ENCODE measurements around the gene TMEM127. TPM values are rescaled to one million over a fixed set of nuclear protein-coding genes. Genes with fewer than 3 reads are reported as not detected.
"Not testable (repeated sequence)": the region's sequence is repeated elsewhere in the genome, so short reads cannot be mapped to it uniquely, and the experiment has no call there.

The TMEM127 gene
- total RNA-seq, 1 donor from 2014 or later, result 23.2 TPM

DNA sequence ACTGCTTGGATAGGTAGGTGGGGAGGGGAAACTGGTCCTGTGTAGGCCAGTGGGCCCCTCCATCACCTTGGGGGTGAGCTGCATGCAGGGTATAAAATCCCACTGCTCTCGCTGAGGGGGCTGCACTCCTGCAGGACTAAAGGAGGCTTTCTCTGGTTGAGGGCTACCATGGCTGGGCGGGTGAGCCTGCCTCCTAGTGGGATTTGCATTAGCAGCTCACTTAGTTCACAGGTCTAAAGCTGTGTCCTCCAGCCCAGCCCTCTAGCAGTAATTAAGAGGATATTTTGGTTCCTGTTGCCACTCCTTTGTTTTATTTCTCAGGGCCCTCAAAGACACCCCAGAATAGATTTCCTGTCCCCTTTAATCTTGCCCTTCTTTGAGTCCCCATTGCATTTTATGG lies 24.6 kb downstream of the TMEM127 start:
- no peak for DNase-seq (ENCODE audit: low read depth in 2 of 2)

GRCh38 chr2:96240341-96241038 lies 25.3 kb downstream of the TMEM127 start:
- DNase-seq (ENCODE audit: low read depth in 2 of 2), result no peak

DNA sequence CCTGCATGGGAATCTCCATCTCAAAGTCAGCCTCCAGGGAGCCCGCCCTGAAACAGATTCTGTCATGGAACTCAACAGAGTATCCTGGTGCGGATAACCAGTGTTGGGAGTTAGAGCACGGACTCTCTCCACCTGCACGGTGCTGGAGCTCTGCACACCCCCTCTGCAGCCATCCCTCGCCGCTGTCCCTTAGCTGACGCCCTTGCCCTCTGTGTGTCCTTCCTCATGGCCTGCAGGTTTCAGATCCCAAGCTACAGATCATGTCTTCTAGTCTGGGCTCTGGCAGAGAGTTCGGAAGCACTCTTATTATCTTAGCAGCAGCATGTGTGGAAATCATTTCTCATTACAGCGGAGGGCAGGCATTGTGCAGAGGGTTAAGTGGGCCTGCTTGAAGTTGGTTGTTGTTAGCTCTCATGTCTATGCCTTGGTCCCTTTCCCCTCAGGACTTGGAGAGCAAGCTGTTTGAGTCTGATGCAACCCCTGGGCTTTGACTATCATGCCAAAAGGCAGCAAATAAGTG lies 26.0 kb downstream of the TMEM127 start:
- DNase-seq (ENCODE audit: low read depth in 2 of 2), result no peak

- DNase-seq (ENCODE audit: low read depth in 2 of 2), result no peak
These were observed 26.7 kb downstream of the TMEM127 start for GRCh38 chr2:96239091-96239490.

DNA sequence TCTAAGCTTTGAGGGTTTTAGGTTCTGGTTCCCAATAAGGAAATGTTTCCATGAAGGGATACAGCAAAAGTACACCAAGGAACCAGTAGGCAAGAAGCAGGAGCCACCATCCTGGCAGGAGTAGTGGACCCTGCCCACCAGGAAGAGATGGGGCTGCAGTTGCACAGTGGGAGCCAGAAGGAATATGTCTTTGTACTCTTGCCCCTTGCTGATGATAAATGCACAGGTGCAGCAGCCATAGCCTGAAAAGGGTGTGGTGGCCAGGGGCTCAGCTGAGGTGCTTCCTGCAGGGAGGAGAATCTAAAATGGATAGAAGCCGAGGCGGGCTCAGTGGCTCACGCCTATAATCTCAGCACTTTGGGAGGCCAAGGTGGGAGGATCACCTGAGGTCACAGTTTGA lies 27.5 kb downstream of the TMEM127 start:
- no peak for DNase-seq (ENCODE audit: low read depth in 2 of 2)

GRCh38 chr2:96236882-96237281 lies 28.9 kb downstream of the TMEM127 start:
- no peak for DNase-seq (ENCODE audit: low read depth in 2 of 2)

DNA sequence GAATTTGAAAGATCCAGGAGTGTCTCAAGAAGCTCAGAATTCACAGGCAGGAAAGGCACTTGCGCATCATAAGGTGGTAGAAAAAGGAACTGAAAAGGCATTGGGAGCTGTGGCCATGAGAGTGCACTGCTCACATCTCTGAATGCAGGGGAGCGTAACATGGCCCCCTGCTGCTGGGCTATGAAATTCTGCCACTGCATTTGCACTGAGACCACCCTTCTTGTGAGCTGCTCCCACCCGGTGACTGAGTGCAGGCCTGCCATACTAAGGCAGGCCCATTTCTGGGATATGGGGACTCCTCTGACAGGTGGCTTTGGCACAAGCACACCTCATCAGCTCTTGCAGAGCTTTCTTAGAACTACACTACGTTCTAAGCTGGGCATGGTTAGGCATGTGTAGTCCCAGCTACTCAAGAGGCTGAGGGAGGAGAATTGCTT lies 31.9 kb downstream of the TMEM127 start:
- no peak for DNase-seq (ENCODE audit: low read depth in 2 of 2)

- no peak for DNase-seq (ENCODE audit: low read depth in 2 of 2)
These were observed 32.4 kb downstream of the TMEM127 start for GRCh38 chr2:96233436-96233835.

DNA sequence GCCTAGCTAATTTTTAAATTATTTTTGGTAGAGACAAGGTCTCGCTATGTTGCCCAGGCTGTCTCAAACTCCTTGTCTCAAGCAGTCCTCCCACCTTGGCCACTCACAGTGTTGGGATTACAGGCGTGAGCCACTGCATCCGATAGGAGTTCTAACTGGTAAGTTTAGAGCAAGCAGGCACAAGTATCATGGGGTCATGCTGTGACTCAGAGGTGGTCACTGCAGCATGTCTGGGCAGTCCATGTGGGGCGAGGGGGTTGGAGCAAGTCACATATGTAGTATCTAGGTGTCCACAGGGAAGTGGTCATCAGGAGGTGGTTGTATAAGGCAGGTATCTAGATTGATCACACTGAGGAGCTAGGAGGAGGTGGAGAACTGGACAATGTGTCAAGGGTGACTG lies 34.5 kb downstream of the TMEM127 start:
- no peak for DNase-seq (ENCODE audit: low read depth in 2 of 2)

DNA sequence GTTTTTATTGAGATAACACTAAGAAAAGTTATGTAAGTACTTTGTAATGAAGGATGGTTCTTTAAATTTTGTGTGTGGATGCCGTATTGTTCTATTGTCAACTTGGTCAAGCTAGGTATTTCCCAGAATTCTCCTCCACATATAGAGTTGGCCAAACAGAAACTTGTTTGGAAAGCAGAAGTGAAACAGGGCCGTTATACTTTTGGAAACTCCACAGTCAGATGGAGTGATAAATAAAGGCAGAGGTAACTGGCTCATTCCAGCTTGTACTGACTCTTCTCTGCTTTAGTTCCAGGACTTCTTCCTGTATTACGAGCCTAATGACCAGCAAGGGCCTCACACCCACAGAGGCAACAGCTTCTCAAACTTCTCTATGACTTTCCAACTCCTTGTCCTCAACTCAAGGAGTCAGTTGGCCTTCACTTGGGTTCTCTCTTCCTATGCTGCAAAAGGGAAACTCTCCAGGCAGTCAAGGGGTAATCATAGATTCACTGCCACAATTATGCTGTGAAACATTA lies 40.7 kb downstream of the TMEM127 start:
- DNase-seq (ENCODE audit: low read depth in 2 of 2), result no peak

DNA sequence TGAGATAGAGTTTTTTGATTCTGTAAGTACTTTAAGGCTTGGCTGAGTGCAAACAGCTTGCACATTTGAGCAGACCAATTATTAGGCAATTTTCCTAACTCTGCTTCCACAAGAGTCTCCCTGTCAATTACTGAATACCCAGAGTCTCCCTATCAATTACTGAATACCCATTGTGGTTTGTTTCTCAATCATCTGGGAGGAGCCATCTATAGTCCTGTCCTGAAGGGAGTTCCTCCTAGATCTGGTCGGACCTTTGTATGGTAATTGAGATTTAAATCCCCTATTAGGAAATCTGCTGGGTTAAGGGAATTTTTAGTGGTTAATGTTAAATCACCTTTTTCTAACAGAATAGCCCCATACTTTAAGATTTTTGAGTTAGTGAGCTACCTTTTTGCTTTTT lies 44.7 kb downstream of the TMEM127 start:
- not testable (repeated sequence) for DNase-seq (ENCODE audit: low read depth in 2 of 2)

GRCh38 chr2:96219959-96220358 lies 45.8 kb downstream of the TMEM127 start:
- not testable (repeated sequence) for DNase-seq (ENCODE audit: low read depth in 2 of 2)

GRCh38 chr2:96218508-96219131 lies 47.2 kb downstream of the TMEM127 start:
- no peak for DNase-seq (ENCODE audit: low read depth in 2 of 2)

- no peak for DNase-seq (ENCODE audit: low read depth in 2 of 2)
These were observed 51.2 kb downstream of the TMEM127 start for GRCh38 chr2:96214554-96214953.

- no peak for DNase-seq (ENCODE audit: low read depth in 2 of 2)
These were observed 52.4 kb downstream of the TMEM127 start for GRCh38 chr2:96213379-96213778.

GRCh38 chr2:96212339-96212738 lies 53.5 kb downstream of the TMEM127 start:
- DNase-seq (ENCODE audit: low read depth in 2 of 2), result no peak

DNA sequence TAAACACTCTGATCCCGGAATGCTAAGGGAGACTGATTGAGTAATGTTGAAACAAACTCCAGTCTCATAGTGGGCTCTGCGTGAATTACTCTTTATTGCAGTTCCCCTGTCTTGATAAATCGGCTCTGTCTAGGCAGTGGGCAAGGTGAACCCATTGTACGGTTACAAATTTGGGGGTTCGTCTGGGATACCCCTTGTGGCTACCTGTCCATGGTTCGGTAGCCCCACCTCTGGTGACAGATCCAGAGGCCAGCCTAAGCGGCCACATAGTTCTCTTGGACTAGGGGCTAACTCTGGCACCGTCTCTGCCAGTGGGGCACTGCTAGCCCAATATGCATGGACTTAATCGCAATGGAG lies 56.1 kb downstream of the TMEM127 start:
- DNase-seq (ENCODE audit: low read depth in 2 of 2), result no peak

GRCh38 chr2:96209011-96209728 lies 56.6 kb downstream of the TMEM127 start:
- no peak for DNase-seq (ENCODE audit: low read depth in 2 of 2)

DNA sequence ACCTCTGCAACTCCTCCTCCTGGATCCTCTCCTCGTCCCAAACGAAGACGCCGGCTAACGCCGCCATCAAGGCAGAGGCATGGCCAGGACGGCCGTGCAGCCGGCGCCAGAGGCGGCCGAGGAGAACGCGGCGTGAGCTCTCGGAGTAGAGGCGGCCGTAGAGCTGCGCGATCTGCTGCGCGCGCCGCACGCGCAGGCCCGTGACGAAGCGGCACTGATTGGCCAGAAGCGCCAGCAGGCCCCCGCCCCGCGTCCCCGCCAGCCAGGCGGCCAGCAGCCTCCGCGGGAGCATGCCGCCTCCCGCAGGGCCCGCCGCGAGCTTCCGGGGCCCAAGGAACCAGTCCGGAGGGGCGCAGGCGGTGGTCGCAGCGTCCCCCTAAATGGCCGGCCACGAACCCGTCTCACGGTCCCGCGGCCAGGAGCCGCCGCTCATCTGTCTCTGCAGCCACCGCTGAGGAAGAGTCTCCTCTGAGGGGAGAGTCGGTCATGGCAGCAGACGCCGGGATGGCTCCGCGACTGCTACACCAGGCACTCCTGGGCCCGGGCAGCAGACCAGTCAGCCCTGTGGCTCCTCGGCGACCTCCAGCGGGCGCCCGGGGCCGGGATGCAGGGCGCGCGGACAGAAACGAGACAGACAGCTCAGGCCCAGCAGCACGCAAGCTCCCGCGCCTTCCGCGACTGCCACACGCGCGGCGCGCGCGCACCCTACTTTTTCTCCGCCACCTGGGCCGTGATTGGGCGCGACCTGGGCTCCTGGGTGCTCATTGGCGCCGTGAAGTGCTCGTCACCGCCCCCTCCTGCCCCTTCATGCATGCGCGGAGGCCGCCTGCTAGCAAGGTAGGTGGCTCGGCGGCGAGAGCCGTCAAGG lies 57.4 kb downstream of the TMEM127 start, which contains the start of gene STARD7:
TSS of gene STARD7 (minus strand) at position 685 of the 868 bp plus-strand sequence. CDS start at position 292, 393 bp downstream.
- DNase-seq (ENCODE audit: low read depth in 2 of 2), result peak; percentile 98 to 99

DNA sequence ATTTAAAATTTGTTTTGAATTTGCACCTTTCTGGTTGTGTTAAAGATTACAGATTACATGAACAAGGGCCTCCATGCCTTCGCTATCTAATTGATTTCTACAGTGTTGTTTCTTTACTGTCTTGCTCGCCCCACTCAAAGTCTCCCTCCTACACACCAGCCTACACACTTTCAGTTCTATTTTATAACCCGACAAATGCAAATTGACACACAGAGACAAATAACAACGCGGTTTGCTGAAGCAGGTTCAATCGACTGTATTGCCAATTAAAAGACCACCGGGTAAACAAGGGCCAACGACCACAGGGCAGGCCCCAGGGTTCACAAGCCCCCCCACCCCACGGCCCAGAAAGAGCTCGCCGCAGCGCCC lies 58.0 kb downstream of the TMEM127 start:
- peak; percentile 21 to 30 for DNase-seq (ENCODE audit: low read depth in 2 of 2)

GRCh38 chr2:96207073-96207773 lies 58.6 kb downstream of the TMEM127 start:
- DNase-seq (ENCODE audit: low read depth in 2 of 2), result peak; percentile 17 to 43

All from lung microvascular endothelial cell (primary cell).